Sigmoid colon (tissue), 4 donors: Measurements from ENCODE around the gene ETV6.

Experiments used
- CTCF ChIP-seq, 4 experiments: fragments of 450-650 bp in 3 of 4; fragments of 200-600 bp in 1 of 4; IDR thresholded peaks; one replicate each; pipeline ENCODE4 v1.5.1; 2016 to 2019; ENCODE audit warnings: antibody characterized with exemption in 4 of 4, mild to moderate bottlenecking in 3 of 4, moderate library complexity in 2 of 4
- EP300 ChIP-seq, 4 donors: sonication (generic); formaldehyde crosslinking; IDR thresholded peaks; one replicate each; pipeline ENCODE4 v1.6.1; 2017; ENCODE audit warnings: antibody characterized with exemption in 4 of 4
- POLR2A ChIP-seq, 2 donors: fragments of 450-650 bp; IDR thresholded peaks; one replicate each; pipeline ENCODE4 v1.6.1; 2016; ENCODE audit warnings: antibody characterized with exemption in 2 of 2, mild to moderate bottlenecking in 2 of 2, moderate library complexity in 2 of 2
- POLR2AphosphoS5 ChIP-seq, 4 donors: sonication (generic); formaldehyde crosslinking; IDR thresholded peaks; one replicate each; pipeline ENCODE4 v1.6.1; 2017; ENCODE audit warnings: antibody characterized with exemption in 4 of 4

GRCh38 chr12:11723993-11724392 is 74.5 kb downstream of the ETV6 start:
- no peak for TF ChIP-seq CTCF (IDR thresholded peaks at IDR 0.05)
- no peak for TF ChIP-seq POLR2A (IDR thresholded peaks at IDR 0.05)
- no peak for TF ChIP-seq POLR2AphosphoS5 (IDR thresholded peaks at IDR 0.05)
- no peak for TF ChIP-seq EP300 (IDR thresholded peaks at IDR 0.05)
